Smooth muscle cell (in vitro differentiated cells): Measurements from ENCODE around the gene ABCG8. TPM values are rescaled to one million over a fixed set of nuclear protein-coding genes. Genes with fewer than 3 reads are reported as not detected.

ENCODE experiments used
- DNase-seq: peaks from one replicate; lab custom pipeline; 2025; ENCODE audit not compliant: unreplicated experiment; lab: John Stamatoyannopoulos, UW
- H2AFZ ChIP-seq: fragments of 200-600 bp; sonication (generic); 2 replicates; pipeline ENCODE4 v1.6.0; 2016; ENCODE audit warnings: antibody characterized with exemption, low read depth, mild to moderate bottlenecking
- H3F3A ChIP-seq: fragments of 200-600 bp; sonication (generic); 2 replicates; pipeline ENCODE4 v1.6.0; 2017; ENCODE audit warnings: antibody characterized with exemption, low read depth
- H3K27ac ChIP-seq: fragments of 200-600 bp; sonication (generic); 2 replicates; pipeline ENCODE4 v1.5.1; 2016; ENCODE audit warnings: low read depth, mild to moderate bottlenecking
- H3K27me3 ChIP-seq: fragments of 200-600 bp; sonication (generic); 2 replicates; pipeline ENCODE4 v1.6.1; 2016; ENCODE audit warnings: low read depth, mild to moderate bottlenecking
- H3K36me3 ChIP-seq: fragments of 200-600 bp; sonication (generic); 2 replicates; pipeline ENCODE4 v1.5.1; 2016; ENCODE audit warnings: low read depth
- H3K4me1 ChIP-seq: fragments of 200-600 bp; sonication (generic); 2 replicates; pipeline ENCODE4 v1.5.1; 2016; ENCODE audit warnings: low read depth
- H3K4me2 ChIP-seq: fragments of 200-600 bp; sonication (generic); 2 replicates; pipeline ENCODE4 v1.6.0; 2016; ENCODE audit warnings: mild to moderate bottlenecking
- H3K4me3 ChIP-seq: fragments of 200-600 bp; sonication (generic); 2 replicates; pipeline ENCODE4 v1.5.1; 2016; ENCODE audit warnings: mild to moderate bottlenecking
- H3K79me2 ChIP-seq: fragments of 200-600 bp; sonication (generic); 2 replicates; pipeline ENCODE4 v1.6.0; 2016; ENCODE audit warnings: low read depth, mild to moderate bottlenecking
- H3K9ac ChIP-seq: fragments of 200-600 bp; sonication (generic); 2 replicates; pipeline ENCODE4 v1.6.0; 2016; ENCODE audit warnings: low read depth
- H3K9me3 ChIP-seq: fragments of 200-600 bp; sonication (generic); replicated peaks from 2 replicates; pipeline ENCODE4 v1.5.1; 2016; ENCODE audit warnings: low read depth
- H4K20me1 ChIP-seq: fragments of 200-600 bp; sonication (generic); 2 replicates; pipeline ENCODE4 v1.6.0; 2016; ENCODE audit warnings: low read depth
- CTCF ChIP-seq: fragments of 200-600 bp; sonication (generic); IDR thresholded peaks from 2 replicates; pipeline ENCODE4 v1.5.1; 2017; ENCODE audit warnings: borderline replicate concordance, mild to moderate bottlenecking, antibody characterized with exemption; ENCODE audit not compliant: insufficient read depth, poor library complexity, severe bottlenecking
- WGBS: methylation state at CpG from one replicate; pipeline ENCODE4 v1.1.7; 2016; ENCODE audit warnings: low lambda C conversion rate; 5-methylcytosine and 5-hydroxymethylcytosine counted together
- polyA plus RNA-seq: library from polyadenylated mRNA; unstranded; fragments of >200 nt; fragmentation: Nextera tagmentation; extraction: Ambion mirVana; gene quantifications from 2 replicates; pipeline ENCODE4 v1.2.1, GENCODE V29; 2016
- total RNA-seq: library from RNA; depleted of rRNA; stranded (reverse); fragments of >200 nt; gene quantifications from 2 replicates; pipeline ENCODE4 v1.2.3, GENCODE V29; 2014

Gene ABCG8
- total and polyA plus RNA-seq, 2 experiments from 2014 or later, result not detected

- Histone ChIP-seq H3K4me2 (no peak overlapping the region), H3K36me3 (no peaks in the 10 kb centered on the region), H2AFZ (no peak overlapping the region), H3K9ac (no peak overlapping the region), H4K20me1 (no peaks in the 10 kb centered on the region), H3K27ac (no peak overlapping the region), H3K27me3 (no peaks in the 10 kb centered on the region), H3K9me3 (no peaks in the 10 kb centered on the region), H3F3A (no peaks in the 10 kb centered on the region), H3K79me2 (no peaks in the 10 kb centered on the region), H3K4me1 (no peaks in the 10 kb centered on the region), H3K4me3 (no peak overlapping the region)
- TF ChIP-seq CTCF, result no peak
- DNase-seq, result no peak
Measured at GRCh38 chr2:43800894-43801293, 37.9 kb upstream of the ABCG8 start.

- Histone ChIP-seq H2AFZ (no peak overlapping the region), H3K79me2 (no peaks in the 10 kb centered on the region), H3K27me3 (no peaks in the 10 kb centered on the region), H3K9ac (no peak overlapping the region), H3K4me2 (no peak overlapping the region), H3K27ac (no peak overlapping the region), H3K9me3 (no peaks in the 10 kb centered on the region), H3K36me3 (peaks cover 4% of the 10 kb centered on the region), H3K4me1 (no peaks in the 10 kb centered on the region), H3F3A (no peaks in the 10 kb centered on the region), H3K4me3 (no peak overlapping the region), H4K20me1 (no peaks in the 10 kb centered on the region)
- no peak for TF ChIP-seq CTCF
- no peak for DNase-seq
- 92% methylated on average over 2 of the region's 2 CpGs for WGBS
Measured at GRCh38 chr2:43802135-43802534, 36.6 kb upstream of the ABCG8 start.

GRCh38 chr2:43803113-43803512 lies 35.7 kb upstream of the ABCG8 start:
- Histone ChIP-seq H3K9ac (no peak overlapping the region), H3K4me3 (no peak overlapping the region), H4K20me1 (no peaks in the 10 kb centered on the region), H3K27ac (no peak overlapping the region), H3K79me2 (no peaks in the 10 kb centered on the region), H2AFZ (no peak overlapping the region), H3K36me3 (peaks cover 4% of the 10 kb centered on the region), H3K4me2 (no peak overlapping the region), H3F3A (no peaks in the 10 kb centered on the region), H3K9me3 (no peaks in the 10 kb centered on the region), H3K27me3 (no peaks in the 10 kb centered on the region), H3K4me1 (no peaks in the 10 kb centered on the region)
- no peak for DNase-seq
- 93% methylated on average over 1 of the region's 1 CpG for WGBS
- TF ChIP-seq CTCF, result no peak

GRCh38 chr2:43806719-43807031 lies 32.1 kb upstream of the ABCG8 start:
- no peak overlapping the region for H2AFZ ChIP-seq
- H3K27ac ChIP-seq, result no peak overlapping the region
- H3F3A ChIP-seq, result no peaks in the 10 kb centered on the region
- H3K36me3 ChIP-seq, result peaks cover 4% of the 10 kb centered on the region
- 90% methylated on average over 2 of the region's 2 CpGs for WGBS
- no peaks in the 10 kb centered on the region for H3K79me2 ChIP-seq
- H4K20me1 ChIP-seq, result no peaks in the 10 kb centered on the region
- H3K4me3 ChIP-seq, result no peak overlapping the region
- no peak overlapping the region for H3K9ac ChIP-seq
- no peaks in the 10 kb centered on the region for H3K4me1 ChIP-seq
- no peak for TF ChIP-seq CTCF
- DNase-seq, result no peak
- no peaks in the 10 kb centered on the region for H3K9me3 ChIP-seq
- no peak overlapping the region for H3K4me2 ChIP-seq
- no peaks in the 10 kb centered on the region for H3K27me3 ChIP-seq
